ENCODE results near the gene AQP6.

DNA sequence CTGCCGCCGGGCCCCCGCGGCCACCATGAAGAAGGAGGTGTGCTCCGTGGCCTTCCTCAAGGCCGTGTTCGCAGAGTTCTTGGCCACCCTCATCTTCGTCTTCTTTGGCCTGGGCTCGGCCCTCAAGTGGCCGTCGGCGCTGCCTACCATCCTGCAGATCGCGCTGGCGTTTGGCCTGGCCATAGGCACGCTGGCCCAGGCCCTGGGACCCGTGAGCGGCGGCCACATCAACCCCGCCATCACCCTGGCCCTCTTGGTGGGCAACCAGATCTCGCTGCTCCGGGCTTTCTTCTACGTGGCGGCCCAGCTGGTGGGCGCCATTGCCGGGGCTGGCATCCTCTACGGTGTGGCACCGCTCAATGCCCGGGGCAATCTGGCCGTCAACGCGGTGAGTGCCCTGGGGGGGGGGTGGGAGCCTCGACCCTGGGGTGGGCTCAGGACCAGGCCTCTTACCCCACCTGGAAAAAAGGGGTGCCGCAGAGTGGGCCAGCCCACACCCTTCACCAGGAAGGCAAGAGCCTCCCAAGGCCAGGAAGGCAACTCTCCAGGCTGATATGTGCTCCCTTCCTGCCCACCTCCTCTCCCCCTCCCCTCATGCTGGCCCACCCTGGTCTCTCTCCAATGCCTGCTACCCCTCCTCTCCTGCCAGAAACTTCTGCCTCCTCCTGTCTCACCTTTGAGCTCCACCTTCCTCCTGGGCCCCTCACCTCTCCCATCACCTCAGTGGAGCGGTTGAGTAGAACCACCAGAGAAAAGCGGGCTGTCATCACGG lies 10.6 kb upstream of the AQP6 start:
- no peak for TF ChIP-seq KAT7 (CRISPR knock-in tag; IDR thresholded peaks at IDR 0.05; ENCODE audit: borderline replicate concordance)
- TF ChIP-seq TCF7 (CRISPR knock-in tag; IDR thresholded peaks at IDR 0.05; ENCODE audit: low read depth): no peak
- TF ChIP-seq, protein P1, sequence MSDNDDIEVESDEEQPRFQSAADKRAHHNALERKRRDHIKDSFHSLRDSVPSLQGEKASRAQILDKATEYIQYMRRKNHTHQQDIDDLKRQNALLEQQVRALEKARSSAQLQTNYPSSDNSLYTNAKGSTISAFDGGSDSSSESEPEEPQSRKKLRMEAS (CRISPR knock-in tag; IDR thresholded peaks at IDR 0.05): no peak
- no peak for TF ChIP-seq CTCF (IDR thresholded peaks at IDR 0.05)
- no peak for TF ChIP-seq ERG (CRISPR knock-in tag; IDR thresholded peaks at IDR 0.05)
- no peak for TF ChIP-seq PRDM15 (CRISPR knock-in tag; IDR thresholded peaks at IDR 0.05)
- no peak for TF ChIP-seq TEAD4 (CRISPR knock-in tag; IDR thresholded peaks at IDR 0.05)
- no peak for TF ChIP-seq SMAD4 (CRISPR knock-in tag; IDR thresholded peaks at IDR 0.05)
- TF ChIP-seq ZNF121 (CRISPR knock-in tag; IDR thresholded peaks at IDR 0.05): no peak

Measured in WTC11 (cell line).